HG03342 (cell line): ENCODE results near the gene COPS9.

Experiments
- ATAC-seq: cut with Tn5 transposase; IDR thresholded peaks from one replicate; pipeline ENCODE4 v1.9.1; 2021; ENCODE audit warnings: mild to moderate bottlenecking, moderate library complexity; ENCODE audit not compliant: unreplicated experiment

Gene COPS9

GRCh38 chr2:240166761-240167587 is 30.9 kb upstream of the COPS9 start:
- ATAC-seq = no peak

GRCh38 chr2:240166191-240166590 is 30.1 kb upstream of the COPS9 start:
- no peak for ATAC-seq

GRCh38 chr2:240165661-240166060 is 29.6 kb upstream of the COPS9 start:
- ATAC-seq = no peak

DNA sequence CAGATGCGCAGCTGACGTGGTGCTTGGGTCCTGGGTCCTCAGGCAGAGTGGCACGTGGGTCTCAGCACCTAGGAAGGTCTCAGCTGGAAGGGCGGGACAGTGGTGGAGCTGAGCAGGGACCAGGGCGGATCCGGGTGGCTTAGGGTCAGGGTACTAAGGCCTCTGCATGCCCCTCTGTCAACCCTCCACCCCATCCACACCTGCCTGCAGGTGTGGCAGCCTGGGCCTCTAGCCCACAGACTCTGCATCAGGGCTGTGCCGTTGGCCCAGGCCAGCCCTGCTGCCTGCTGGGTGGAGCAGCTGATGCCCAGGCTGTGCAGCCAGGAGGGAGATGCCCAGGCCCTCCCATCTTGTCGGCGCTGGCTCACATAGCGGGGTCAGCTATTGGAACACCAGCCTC is 28.9 kb upstream of the COPS9 start:
- ATAC-seq = no peak

GRCh38 chr2:240164586-240164985 is 28.5 kb upstream of the COPS9 start:
- no peak for ATAC-seq

DNA sequence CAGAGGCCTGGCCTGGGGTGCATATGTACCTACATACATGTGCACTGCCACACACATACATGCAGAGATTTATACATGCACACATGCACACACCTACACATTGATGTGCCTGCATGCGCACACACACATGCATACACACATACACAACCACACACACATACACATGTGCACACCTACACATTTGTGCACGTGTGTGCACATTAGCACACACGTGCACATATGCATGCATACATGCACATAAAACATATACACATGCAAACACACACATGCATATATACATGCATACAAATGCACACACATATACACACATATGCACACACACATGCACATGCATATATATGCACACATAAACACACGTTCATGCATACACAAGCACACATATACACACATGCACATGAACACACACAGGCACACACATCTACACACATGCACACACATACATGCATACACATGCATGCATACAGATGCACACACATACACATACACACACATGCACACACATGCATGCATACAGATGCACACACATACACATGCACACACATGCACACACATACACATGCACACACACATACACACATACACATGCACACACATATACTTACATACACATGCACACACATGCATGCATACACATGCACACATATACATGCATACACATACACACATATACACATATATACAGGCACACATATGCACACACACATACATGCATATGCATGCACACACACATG is 27.9 kb upstream of the COPS9 start:
- no peak for ATAC-seq

DNA sequence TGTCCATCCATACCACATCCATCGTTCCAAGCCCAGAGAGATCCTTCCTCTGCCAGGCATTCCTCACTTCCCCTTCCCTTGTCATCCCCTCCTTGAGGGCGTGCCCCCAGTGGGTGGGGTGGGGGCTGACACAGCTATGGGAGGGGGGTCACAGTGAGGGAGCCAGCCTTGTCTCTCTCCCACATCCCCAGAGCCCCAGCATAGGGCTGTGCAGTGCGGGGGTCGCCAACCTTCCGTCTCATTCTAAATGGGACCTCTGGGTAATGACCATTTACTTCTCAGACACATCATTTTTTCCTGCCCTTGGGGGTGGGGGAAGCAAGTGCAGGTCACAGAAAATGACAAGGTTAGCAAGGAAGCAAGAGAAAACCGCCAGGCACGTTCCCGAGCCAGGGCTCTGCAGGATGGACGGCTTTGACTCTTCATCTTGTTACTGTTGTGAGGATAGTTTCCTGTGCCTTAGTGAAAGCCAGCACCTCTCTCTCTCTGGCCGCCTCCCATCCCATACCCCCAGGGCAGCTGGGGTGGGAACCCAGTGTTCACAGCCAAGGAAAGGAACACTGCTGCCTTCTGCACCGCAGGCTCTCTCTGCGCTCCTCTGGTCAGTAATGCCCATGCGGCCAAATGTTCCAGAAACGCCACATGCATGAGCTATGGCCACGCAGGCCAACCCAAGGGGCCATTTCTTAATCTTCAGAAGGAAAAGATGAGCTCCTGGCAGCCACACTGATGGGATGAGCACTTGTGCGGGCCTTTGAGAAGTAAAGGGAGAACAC is 27.0 kb upstream of the COPS9 start:
- ATAC-seq = no peak

- no peak for ATAC-seq
These were observed 26.4 kb upstream of the COPS9 start for GRCh38 chr2:240162531-240162930.

DNA sequence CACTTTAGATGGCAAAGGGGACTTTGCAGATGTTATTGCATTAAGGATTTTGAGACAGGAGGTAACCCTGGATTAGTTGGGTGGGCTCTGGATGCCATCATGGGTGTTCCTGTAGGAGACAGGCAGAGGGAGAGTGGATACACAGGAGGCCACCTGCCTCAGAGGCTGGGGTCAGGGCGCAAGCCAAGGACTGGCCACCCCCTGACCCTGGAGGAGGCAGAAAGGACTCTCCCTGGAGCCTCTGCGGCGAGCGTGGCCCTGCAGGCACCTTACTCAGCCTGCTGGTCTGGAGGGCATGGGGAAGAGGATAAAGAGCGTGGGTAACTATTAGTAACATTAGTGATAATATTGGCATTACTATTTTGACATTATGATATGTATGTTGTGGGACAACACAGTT is 25.9 kb upstream of the COPS9 start:
- no peak for ATAC-seq

- no peak for ATAC-seq
These were observed 25.1 kb upstream of the COPS9 start for GRCh38 chr2:240161087-240161750.

DNA sequence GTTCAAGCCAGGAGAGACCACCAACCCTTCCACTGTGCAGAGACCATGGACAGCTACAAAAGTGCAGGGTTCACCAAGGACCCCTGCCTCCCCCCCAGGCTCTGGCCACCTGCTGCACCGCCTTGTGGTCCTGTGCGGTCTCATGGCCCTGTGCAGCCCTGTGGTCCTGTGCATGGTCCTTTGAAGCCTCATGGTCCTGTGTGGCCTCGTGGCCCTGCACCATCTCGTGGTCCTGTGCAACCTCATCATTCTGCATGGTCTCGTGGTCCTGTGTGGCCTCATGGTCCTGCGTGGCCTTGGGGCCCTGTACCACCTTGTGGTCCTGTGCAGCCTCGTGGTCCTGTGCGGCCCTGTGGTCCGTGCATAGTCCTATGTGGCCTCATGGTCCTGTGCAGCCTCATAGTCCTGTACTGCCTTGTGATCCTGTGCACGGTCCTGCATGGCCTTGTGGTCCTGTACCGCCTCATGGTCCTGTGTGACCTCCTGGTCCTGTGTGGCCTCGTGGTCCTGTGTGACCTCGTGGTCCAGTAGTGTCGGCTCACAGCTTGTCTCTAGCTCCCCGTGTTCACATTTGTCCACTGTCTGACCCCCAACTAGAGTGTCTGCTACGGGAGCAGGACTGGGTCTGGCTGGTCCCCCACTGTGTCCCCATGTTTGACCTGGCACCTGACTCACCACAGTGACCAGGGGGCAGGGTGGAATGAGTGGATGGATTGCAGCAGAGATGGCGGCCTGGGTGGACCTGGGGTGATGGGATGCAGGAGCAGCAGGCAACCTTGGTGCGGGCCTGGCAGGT is 24.4 kb upstream of the COPS9 start:
- no peak for ATAC-seq

DNA sequence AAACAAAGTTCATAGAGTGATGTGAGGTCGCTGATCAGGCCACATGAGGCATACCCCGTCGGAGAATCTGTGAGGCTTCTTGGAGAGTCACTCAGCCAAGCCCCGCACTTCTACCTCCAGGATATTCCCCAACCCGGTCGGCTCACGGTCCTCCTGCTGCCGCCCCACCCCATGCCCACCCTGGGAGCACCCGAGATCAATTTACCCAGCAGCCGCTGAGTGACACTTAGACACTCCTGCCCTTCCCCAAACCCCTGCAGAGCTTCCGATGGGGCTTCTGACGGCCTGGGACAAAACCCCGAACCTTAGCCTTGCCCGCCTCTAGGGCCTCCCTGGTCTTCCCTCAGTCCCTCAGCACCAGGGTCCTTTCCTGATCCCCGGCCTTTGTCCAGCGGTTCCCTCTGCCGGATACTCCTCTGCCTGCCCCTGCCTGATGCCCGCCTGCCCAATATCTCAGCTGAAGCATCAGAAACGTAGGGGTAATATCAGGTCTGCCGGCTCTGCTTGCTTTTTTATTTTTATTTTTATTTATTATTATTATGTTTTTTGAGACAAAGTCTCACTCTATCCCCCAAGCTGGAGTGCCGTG is 23.2 kb upstream of the COPS9 start:
- ATAC-seq = no peak

DNA sequence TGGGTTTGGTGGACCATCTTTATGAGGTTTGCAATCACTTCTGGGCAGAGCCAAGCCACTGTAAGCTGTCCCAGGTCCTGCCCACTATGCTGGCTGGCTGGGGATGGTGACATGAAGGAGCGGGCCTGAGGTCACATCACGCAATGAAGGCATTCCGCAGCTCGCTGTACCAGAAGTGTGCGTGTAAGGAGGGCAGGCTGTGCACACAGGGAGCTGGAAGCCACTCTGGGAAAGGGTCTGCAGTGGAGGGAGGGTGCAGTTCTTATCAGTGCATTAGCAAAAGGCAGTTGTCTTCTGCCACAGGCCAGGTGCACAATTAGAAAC is 21.0 kb upstream of the COPS9 start:
- no peak for ATAC-seq

DNA sequence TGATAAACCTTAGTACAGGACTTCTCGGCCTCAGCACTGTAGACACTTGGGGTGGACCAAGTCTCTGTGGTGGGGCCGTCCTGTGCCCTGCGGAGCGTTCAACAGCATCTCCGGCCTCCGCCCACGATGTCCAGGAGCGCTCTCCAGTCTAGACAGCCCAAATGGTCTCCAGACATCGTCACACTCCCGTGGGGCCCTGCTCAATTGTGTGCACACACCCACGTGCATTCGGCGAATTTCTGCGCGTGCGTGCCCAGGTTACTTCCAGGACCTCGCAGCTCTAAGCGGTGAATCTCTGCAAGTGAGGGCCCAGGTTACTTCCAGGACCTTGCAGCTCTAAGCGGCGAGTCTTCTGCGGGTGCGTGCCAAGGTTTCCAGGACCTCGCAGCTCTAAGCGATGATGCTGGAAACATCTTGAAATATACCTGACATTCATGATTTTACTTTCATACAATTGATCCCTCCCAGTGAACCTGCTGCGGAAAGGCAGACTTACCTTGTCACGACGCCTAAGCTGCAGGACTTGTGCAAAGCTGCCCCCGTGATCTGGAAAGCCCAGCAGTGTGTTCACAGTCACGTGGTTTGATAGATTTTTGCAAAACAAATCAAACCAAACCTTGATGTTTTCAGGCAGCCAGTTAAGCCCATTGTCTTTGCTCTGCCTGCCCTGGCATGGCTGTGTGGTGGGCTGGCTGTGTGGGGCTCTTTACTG is 20.5 kb upstream of the COPS9 start:
- no peak for ATAC-seq

DNA sequence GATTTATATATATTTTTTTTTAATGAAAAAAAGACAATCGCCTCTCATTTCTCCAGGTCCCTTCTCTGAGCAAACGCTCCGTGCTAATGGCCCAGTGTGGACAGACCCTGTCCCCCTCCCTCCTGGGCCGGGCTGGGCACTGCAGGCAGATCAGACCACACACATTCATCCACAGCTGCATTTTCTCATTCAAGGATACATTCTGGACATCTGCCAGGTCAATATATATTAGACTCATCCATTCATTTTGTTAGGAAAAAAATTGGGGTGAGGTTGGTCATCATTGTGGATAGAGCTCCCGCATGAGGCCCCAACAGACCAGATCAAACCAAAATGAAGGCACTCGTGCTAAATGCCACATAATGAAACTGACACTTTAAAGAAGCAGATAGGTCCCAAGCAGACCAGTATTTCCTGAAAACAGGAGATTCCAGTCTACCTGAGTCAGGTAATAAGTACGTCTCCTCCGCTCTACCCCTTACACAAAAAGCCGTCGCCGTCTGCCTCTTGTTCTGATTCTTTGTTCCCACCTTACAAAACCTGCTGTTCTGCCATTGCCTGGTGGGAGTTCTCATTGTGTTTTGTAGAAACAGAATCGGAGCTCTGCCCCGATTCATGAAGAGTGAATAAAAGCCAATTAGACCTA is 19.8 kb upstream of the COPS9 start:
- no peak for ATAC-seq

GRCh38 chr2:240155048-240155744 is 19.1 kb upstream of the COPS9 start:
- no peak for ATAC-seq

DNA sequence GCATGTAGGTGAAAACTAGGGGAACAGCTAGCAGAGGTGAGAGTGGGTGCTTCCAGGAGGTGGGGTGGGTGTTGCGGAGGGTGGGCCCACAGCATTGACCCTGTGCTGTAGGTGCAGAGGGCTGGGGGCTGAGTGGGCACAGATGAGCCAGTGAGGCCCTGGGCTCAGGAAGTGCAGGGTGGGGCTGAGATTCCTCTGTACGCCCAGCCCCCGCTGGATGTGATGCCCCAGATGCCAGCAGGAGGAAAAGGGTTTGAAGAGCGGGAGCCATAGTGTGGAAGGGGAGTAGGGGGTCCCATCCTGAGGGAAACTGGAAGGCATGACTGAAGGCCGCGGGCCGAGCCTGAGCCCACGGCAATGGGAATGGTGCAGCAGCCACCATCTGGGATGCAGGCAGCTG is 18.5 kb upstream of the COPS9 start:
- ATAC-seq = no peak

- no peak for ATAC-seq
These were observed 17.3 kb upstream of the COPS9 start for GRCh38 chr2:240153418-240153817.
